ENCODE measurements around the gene NR3C2.

NR3C2 gene

GRCh38 chr4:148211533-148211932 is 230.7 kb downstream of the NR3C2 start:
- no peak overlapping the region for H3K4me3 ChIP-seq (ENCODE audit: low read length)
- no peak for TF ChIP-seq CTCF (conservative IDR thresholded peaks at IDR 0.05; ENCODE audit: low read depth, low read length)
- DNase-seq (ENCODE audit: low read depth): no peak

- DNase-seq (ENCODE audit: low read depth): no peak
- H3K4me3 ChIP-seq (ENCODE audit: low read length): no peak overlapping the region
- TF ChIP-seq CTCF (conservative IDR thresholded peaks at IDR 0.05; ENCODE audit: low read depth, low read length): no peak
These were observed 231.6 kb downstream of the NR3C2 start for GRCh38 chr4:148210661-148211060.

- no peak for DNase-seq (ENCODE audit: low read depth)
These were observed 235.1 kb downstream of the NR3C2 start for GRCh38 chr4:148207068-148207467.

GRCh38 chr4:148205476-148205875 is 236.7 kb downstream of the NR3C2 start:
- no peak for DNase-seq (ENCODE audit: low read depth)
- TF ChIP-seq CTCF (conservative IDR thresholded peaks at IDR 0.05; ENCODE audit: low read depth, low read length): no peak
- no peak overlapping the region for H3K4me3 ChIP-seq (ENCODE audit: low read length)

More at GRCh38 chr4:148207068-148207467, 235.1 kb downstream of the NR3C2 start:
- TF ChIP-seq CTCF (conservative IDR thresholded peaks at IDR 0.05; ENCODE audit: low read depth, low read length): no peak
- no peak overlapping the region for H3K4me3 ChIP-seq (ENCODE audit: low read length)

- DNase-seq (ENCODE audit: low read depth): no peak
- TF ChIP-seq CTCF (conservative IDR thresholded peaks at IDR 0.05; ENCODE audit: low read depth, low read length): no peak
- H3K4me3 ChIP-seq (ENCODE audit: low read length): no peak overlapping the region
These were observed 237.3 kb downstream of the NR3C2 start for GRCh38 chr4:148204892-148205291.

- no peak for TF ChIP-seq CTCF (conservative IDR thresholded peaks at IDR 0.05; ENCODE audit: low read depth, low read length)
These were observed 238.0 kb downstream of the NR3C2 start for GRCh38 chr4:148204171-148204570.

GRCh38 chr4:148203056-148203898 is 238.9 kb downstream of the NR3C2 start:
- DNase-seq (ENCODE audit: low read depth): peak; percentile 72
- no peak overlapping the region for H3K4me3 ChIP-seq (ENCODE audit: low read length)
- TF ChIP-seq CTCF (conservative IDR thresholded peaks at IDR 0.05; ENCODE audit: low read depth, low read length): no peak

More at GRCh38 chr4:148204171-148204570, 238.0 kb downstream of the NR3C2 start:
- no peak for DNase-seq (ENCODE audit: low read depth)
- H3K4me3 ChIP-seq (ENCODE audit: low read length): no peak overlapping the region
